ENCODE results near the gene SMAD3.
"Not testable (repeated sequence)": the region's sequence is repeated elsewhere in the genome, so short reads cannot be mapped to it uniquely, and the experiment has no call there.

SMAD3 gene

GRCh38 chr15:67110958-67111864 is 45.8 kb downstream of the SMAD3 start:
- peak; percentile 55 for DNase-seq

DNA sequence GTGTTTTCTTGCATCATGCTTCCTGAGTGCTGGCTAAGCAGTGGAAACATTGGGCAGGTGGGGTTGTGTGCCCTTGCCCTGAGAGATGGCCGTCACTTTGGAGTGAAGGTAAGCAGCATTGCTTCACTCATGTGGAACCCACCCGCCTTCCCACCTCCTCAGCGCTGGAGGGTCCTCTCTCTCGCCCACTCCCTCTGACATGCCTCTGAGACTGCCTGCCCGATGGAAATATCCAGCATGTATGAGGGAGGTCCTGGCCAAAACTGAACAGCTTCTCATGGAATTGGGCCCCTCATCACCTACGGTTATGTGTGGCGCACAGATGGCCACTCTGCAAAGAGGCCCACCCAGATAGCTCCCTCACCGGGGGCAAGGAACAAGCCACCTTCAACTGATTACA is 48.6 kb downstream of the SMAD3 start:
- DNase-seq, result no peak

DNA sequence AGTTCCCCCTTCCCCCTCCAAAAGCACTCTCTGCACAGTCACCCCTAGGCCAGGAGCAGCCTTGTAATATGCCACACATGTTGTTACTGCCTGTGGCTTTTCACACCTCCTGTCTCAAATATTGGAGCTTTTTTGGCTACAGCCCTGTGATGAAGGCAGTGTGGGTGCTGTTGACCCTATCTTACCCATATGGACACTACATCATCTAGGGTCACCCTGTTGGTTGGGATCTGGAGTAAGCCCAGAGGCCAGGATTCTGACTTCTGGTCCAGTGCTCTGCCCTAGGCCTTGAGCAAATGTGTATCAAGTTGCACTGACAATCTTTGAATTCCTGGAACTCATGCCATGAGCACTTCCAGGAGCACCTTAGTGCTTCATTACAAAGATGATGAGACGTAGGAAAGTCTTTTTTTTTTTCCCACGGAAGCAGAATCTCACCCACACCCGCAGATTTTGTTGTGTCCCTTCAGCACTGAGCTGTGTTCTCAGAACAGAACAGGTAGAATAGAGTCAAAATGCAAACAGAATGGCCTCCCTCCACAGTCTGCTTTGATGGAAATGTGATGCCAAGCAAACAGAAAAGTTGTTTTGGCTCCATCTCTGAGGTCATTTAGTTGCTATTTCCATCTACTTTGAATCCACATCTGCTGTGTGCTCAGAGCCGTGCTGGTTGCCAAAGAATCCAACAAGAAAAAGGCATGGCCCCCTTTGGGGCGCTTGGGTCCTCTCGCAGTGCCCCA is 49.6 kb downstream of the SMAD3 start:
- DNase-seq, result no peak

GRCh38 chr15:67115586-67115969 is 50.2 kb downstream of the SMAD3 start:
- DNase-seq, result no peak

DNA sequence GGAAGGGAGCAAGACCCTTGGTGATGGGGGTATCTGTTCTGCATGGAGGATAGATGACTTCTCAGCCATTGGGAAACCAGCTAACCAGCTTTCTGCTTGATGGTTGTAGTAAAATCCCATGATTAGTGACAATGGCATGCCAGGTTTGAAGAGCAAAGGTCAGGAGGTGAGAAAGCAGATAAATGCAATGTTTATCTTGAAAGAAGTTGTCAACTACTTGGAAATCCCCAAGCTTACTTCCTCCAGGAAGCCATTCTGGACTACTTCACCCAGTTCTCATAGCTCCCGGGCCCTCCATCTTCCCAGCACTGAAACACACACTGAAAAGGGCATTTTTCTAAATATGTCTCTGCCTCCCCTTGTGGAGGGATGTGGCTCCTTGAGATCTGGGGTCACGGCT is 51.3 kb downstream of the SMAD3 start:
- DNase-seq, result peak; percentile 82

DNA sequence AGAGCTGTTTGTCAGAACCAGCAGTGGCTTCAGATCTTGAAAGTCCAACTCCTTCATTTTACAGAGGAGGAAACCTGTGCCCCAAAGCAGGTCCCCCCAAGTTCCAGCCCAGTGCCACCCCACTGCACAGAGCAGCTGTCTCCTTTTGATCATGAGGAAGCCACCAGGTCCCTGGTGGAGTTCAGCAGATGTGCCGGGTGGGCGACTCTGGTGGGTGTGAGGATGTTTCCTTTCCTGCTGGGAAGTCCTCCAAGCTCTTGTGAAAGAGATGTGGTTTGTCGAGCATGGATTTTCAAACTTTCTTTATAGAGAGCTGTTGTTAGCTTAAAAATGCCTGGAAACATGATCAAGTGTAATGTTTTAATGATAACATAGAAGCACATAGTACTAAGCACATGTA is 52.0 kb downstream of the SMAD3 start:
- peak; percentile 66 for DNase-seq

- DNase-seq, result no peak
Measured at GRCh38 chr15:67118808-67119207, 53.4 kb downstream of the SMAD3 start.

DNA sequence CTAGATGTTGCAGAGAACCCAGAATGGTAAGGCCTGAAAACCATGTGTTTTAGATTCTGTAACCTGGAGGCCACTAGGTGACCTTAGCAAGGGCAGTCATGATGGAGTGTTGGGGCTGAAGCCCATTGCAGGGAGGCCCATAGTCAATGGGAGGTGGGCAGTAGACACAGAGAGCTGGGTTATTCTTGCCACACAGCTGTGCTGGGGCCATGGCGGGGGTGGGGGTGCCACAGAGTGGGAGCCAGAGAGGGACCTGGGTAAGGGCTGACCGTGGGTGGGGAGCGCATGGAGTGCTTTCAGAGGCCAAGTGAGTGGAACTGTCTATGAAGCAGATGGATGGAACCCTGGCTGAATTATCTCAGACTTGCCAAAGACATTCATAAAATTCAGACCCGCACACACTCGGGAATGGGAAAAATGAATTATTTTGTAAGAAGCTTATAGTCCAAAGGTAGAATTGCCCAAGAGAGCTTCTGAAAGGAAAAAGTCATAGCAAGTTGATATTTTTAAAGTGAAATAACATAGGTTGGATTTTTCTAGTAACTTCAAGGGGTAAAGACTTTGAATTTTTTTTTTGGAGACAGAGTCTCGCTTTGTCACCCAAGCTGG is 53.9 kb downstream of the SMAD3 start:
- no peak for DNase-seq

DNA sequence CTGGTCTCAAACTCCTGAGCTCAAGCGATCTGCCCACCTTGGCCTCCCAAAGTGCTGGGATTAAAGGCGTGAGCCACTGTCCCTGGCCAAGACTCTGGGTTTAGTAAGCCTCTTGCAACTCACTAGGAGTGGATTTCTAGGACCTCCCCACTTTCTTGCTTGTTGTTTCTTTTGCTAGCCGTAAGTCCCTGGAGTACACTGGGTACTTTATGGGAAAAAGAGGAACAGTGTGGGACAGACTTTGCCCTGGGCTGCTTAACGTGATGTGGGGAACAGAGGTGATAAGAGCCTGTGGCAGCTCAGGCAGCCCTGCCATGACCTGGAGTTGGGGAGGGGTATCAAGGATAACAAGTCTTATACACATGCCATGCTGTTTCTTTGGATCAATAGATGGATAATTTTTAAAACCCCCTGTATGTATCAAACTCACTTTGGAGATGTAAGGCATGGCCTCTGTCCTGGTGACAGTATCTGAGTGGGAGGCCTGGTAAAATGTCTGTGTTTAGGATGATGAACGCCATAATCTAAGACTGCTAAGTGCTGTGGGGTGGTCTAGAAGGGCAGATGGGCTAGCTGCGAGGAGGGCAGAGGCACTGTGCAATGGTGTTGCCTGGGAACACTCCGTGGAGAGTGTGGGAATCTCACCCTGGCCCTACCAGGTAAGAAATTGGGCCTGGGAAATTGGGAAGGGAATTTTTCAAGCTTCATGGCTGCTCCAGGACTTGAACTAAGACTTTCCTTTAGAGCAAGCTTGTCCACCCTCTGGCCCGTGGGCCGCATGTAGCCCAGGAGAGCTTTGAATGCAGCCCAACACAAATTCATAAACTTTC is 54.8 kb downstream of the SMAD3 start:
- no peak for DNase-seq

DNA sequence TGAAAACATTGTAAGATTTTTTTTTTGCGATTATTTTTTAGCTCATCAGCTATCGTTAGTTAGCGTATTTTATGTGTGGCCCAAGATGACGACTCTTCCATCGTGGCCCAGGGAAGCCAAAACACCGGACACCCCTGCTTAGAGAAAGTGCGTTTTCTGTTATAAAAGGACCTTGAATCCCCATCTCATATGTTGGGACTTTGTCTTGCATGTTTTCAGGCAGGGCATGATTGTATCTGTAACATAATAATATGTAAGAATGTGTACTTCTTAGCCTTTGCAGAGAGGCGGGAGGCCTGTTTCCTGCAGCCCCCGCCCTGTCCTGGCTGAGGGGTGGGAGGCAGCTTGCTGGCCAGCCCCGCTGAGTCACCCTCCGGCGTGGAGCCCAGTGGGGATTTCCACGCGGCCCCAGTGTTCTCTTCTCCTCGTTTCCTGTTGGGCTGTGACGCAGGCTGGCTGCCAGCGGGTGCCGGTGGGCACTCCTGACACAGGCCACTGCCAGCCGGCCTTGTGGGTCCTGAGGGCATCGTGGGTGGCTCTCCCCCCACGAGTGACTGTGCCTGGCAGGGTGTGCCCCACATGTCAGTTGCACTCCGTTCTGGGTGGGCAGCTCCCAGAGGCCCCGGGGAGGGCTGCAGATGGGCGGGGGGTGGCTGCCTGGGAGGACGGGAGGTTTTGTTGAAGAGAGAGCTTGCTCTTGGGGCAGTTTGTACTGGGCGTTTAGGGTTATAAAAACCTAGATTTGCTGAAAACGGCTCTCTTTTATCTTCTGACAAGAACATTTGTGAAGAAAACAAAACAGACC is 55.6 kb downstream of the SMAD3 start:
- peak; percentile 92 for DNase-seq

GRCh38 chr15:67121644-67122605 is 56.5 kb downstream of the SMAD3 start:
- no peak for DNase-seq

GRCh38 chr15:67122816-67123215 is 57.4 kb downstream of the SMAD3 start:
- DNase-seq, result not testable (repeated sequence)

DNA sequence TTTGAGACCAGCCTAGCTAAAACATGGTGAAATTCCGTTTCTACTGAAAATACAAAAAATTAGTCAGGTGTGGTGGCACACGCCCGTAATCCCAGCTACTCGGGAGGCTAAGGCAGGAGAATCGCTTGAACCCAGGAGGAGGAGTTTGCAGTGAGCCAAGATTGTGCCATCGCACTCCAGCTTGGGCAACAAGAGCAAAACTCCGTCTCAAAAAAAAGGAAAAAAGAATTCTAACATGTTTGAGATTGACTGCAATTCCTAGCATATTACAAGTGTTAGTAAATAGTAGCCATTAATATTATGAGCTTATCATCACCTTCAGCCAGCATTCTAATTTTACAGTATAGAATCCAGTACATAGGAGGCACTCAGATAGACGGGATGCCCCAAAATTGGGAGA is 57.9 kb downstream of the SMAD3 start:
- not testable (repeated sequence) for DNase-seq

DNA sequence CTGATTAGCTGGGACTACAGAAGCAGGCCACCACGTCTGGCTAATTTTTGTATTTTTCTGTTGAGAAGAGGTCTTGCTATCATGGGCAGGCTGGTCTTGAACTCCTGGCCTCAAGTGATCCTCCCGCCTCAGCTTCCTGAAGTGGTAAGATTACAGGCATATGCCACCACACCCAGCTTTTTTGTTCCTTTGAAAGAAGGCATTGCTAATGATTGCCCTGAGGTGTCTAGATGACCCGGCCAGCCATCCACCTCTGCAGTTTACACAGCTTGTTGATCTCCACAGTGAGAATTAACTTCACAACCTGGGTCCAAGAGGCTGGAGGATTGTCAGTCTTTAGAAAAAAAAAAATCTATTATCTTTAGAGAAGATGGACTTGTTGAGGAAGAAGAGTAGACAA is 58.7 kb downstream of the SMAD3 start:
- DNase-seq, result no peak

GRCh38 chr15:67124911-67125588 is 59.6 kb downstream of the SMAD3 start:
- DNase-seq, result no peak

GRCh38 chr15:67125589-67126502 is 60.4 kb downstream of the SMAD3 start:
- peak; percentile 70 for DNase-seq

- no peak for DNase-seq
Measured at GRCh38 chr15:67126551-67127330, 61.3 kb downstream of the SMAD3 start.

DNA sequence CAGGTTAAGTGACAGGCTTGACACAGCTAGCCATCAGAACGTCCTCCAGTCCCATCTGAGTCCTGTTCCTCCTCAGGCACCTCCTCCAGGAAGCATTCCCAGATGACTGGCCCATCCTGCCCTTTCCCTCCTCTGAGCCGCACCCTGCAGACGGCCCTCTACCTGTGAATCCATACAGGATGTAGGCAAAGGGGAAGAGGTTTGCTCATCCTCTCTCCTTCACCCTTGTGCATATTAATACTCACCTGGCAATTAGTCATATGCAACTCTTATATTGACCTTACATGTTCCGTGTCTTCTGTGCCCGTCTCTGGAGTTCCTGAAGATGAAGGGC is 61.9 kb downstream of the SMAD3 start:
- DNase-seq, result no peak

Data from inflammatory macrophage treated with lipopolysaccharide for 4 hours (primary cell).